ENCODE data around the gene EEF1A2.

The EEF1A2 gene

DNA sequence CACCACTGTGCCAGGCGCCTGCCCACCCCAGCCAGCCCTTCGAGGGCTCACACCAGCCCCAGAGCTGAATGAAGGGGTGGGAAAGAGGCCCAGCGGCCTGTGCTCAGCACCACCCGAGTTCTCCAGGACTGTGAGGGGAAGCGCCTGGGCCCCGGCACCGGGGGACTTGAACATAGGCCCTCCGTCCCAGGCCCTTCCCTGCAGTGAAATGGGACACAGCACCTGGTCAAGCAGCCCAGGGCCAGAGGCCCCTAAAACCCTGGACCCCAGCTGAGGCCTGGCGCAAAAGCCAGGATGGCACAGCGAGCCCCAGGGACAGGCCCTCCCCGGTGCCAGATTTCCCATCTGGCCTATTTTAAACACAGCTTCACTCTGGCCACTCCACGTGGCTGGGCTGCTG is 30.5 kb downstream of the EEF1A2 start:
- TF ChIP-seq HDGF (IDR thresholded peaks at IDR 0.05; ENCODE audit: borderline replicate concordance), result no peak
- TF ChIP-seq SUZ12 (IDR thresholded peaks at IDR 0.05), result no peak
- no peak for TF ChIP-seq ZNF384 (IDR thresholded peaks at IDR 0.05)
- no peak for TF ChIP-seq FOXA1 (IDR thresholded peaks at IDR 0.05)
- no peak for TF ChIP-seq NFRKB (IDR thresholded peaks at IDR 0.05)
- no peak for TF ChIP-seq ARNT (IDR thresholded peaks at IDR 0.05)
- TF ChIP-seq FOXK2 (IDR thresholded peaks at IDR 0.05), result no peak
- TF ChIP-seq TARDBP (IDR thresholded peaks at IDR 0.05), result no peak
- TF ChIP-seq SP1 (IDR thresholded peaks at IDR 0.05), result no peak
- no peak for TF ChIP-seq CTBP1 (IDR thresholded peaks at IDR 0.05; ENCODE audit: borderline replicate concordance)
- TF ChIP-seq, protein P1, sequence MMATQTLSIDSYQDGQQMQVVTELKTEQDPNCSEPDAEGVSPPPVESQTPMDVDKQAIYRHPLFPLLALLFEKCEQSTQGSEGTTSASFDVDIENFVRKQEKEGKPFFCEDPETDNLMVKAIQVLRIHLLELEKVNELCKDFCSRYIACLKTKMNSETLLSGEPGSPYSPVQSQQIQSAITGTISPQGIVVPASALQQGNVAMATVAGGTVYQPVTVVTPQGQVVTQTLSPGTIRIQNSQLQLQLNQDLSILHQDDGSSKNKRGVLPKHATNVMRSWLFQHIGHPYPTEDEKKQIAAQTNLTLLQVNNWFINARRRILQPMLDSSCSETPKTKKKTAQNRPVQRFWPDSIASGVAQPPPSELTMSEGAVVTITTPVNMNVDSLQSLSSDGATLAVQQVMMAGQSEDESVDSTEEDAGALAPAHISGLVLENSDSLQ (IDR thresholded peaks at IDR 0.05), result no peak
- no peak for TF ChIP-seq BHLHE40 (IDR thresholded peaks at IDR 0.05; ENCODE audit: borderline replicate concordance)
- TF ChIP-seq FOXM1 (IDR thresholded peaks at IDR 0.05; ENCODE audit: borderline replicate concordance), result no peak
- no peak for TF ChIP-seq ELF4 (IDR thresholded peaks at IDR 0.05)
- TF ChIP-seq L3MBTL2 (conservative IDR thresholded peaks at IDR 0.05), result no peak
- no peak for TF ChIP-seq LEF1 (IDR thresholded peaks at IDR 0.05; ENCODE audit: borderline replicate concordance)
- ChIA-PET CTCF (no interaction called here), POLR2A (interaction anchor here (0.9 kb wide), 1 partner anchor 53 kb away, joined by 4 read pairs; the partner anchor contains the start of gene PPDPF)
- no peak for DNase-seq (ENCODE audit: extremely low spot score)

DNA sequence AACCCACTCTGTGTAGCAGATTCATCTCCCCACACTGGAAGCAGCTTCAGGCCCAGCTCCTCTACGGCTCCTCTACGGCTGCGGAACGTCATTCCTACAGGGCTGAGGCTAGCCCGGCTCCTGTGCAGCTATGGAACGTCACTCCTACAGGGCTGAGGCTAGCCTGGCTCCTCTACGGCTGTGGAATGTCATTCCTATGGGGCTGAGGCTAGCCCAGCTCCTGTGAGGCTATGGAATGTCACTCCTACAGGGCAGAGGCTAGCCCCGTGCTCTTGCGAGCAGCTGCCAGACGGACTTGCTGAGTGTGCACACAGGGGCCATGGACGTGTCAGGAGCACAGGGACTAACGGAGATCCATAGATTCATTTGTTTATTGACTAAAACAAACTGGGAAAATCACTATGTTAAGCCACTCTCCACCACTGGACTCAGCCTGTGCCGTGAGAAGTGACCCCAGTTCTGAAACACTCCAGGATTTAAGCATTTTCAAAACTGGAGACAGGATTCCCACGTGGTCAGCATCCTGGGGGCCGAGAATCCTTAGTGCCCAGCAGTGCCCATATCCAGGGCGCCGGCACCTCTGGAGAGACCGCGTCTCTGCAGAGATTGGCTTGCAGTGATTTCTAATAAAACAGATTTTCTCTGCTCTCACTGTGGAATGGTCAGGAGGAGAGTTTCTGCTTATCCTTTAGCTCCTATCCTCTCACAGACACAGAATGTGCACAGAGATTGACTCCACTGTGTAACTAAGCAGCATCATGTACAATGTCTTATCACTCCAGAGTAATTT is 31.4 kb downstream of the EEF1A2 start:
- ChIA-PET POLR2A (no interaction called here), CTCF (interaction anchor here (1.2 kb wide), 1 partner anchor 53 kb away, joined by 4 read pairs; the partner anchor contains the start of gene PPDPF)
- no peak for DNase-seq (ENCODE audit: extremely low spot score)
- TF ChIP-seq LEF1 (IDR thresholded peaks at IDR 0.05; ENCODE audit: borderline replicate concordance) (no peak), L3MBTL2 (conservative IDR thresholded peaks at IDR 0.05) (no peak), SP1 (IDR thresholded peaks at IDR 0.05) (no peak), SUZ12 (IDR thresholded peaks at IDR 0.05) (no peak), BHLHE40 (IDR thresholded peaks at IDR 0.05; ENCODE audit: borderline replicate concordance) (no peak), FOXM1 (IDR thresholded peaks at IDR 0.05; ENCODE audit: borderline replicate concordance) (no peak), NFRKB (IDR thresholded peaks at IDR 0.05) (no peak)
- TF ChIP-seq, protein P1 (IDR thresholded peaks at IDR 0.05), result no peak

DNA sequence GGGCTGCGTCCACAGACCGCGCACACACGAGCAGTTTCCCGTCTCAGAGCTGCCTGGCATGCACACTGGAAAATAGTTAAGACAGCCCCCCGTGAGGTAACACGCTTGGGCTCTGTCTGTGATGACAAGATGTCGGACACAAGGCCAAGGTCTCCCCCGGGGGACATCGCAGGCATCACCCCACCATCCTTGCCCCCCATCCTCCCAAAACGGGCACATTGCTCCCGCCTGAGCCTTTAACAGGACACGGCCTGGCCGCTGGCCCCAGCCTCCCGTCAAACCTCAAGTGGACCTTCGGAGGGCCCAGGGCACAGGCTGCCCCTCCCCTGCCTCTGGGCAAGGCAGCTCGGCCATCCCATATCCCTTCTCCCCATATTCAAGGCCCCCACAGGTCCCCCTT is 32.0 kb downstream of the EEF1A2 start:
- DNase-seq (ENCODE audit: extremely low spot score), result no peak
- CTCF ChIA-PET, result interaction anchor here (1.2 kb wide), 1 partner anchor 54 kb away, joined by 4 read pairs; the partner anchor contains the start of gene PPDPF
- TF ChIP-seq, protein P1 (IDR thresholded peaks at IDR 0.05), result no peak
- TF ChIP-seq ELF4 (IDR thresholded peaks at IDR 0.05) (no peak), NFRKB (IDR thresholded peaks at IDR 0.05) (no peak), BHLHE40 (IDR thresholded peaks at IDR 0.05; ENCODE audit: borderline replicate concordance) (no peak), LEF1 (IDR thresholded peaks at IDR 0.05; ENCODE audit: borderline replicate concordance) (no peak), FOXK2 (IDR thresholded peaks at IDR 0.05) (no peak), SUZ12 (IDR thresholded peaks at IDR 0.05) (no peak), L3MBTL2 (conservative IDR thresholded peaks at IDR 0.05) (no peak), CTBP1 (IDR thresholded peaks at IDR 0.05; ENCODE audit: borderline replicate concordance) (no peak), ARNT (IDR thresholded peaks at IDR 0.05) (no peak), ZNF384 (IDR thresholded peaks at IDR 0.05) (no peak), FOXM1 (IDR thresholded peaks at IDR 0.05; ENCODE audit: borderline replicate concordance) (no peak), SP1 (IDR thresholded peaks at IDR 0.05) (no peak), HDGF (IDR thresholded peaks at IDR 0.05; ENCODE audit: borderline replicate concordance) (no peak), TARDBP (IDR thresholded peaks at IDR 0.05) (no peak)
- POLR2A ChIA-PET, result no interaction called here

DNA sequence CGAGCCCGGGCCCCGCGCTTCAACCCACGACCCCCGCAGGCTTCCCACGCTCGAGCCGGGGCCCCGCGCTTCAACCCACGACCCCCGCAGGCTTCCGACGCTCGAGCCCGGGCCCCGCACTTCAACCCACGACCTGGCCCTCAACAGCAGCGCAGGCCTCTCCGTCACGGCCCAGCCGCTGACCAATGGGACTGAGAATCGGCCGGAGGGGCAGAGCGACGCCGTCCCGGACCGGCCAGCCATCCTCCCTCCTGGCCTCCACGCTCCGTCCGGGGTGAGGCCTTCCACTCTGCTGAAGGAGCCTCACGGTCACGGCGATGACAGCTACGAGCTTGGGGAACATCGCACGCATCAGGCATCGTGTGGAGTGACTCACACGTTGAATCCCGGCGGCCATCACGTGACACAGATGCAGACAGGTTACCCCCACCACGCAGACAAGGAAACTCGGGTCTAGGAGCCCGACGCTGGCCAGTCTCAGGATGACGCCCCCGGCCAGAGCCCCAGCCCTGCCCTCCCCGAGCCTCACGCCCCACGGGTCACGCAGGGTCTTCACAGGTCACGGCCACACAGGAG is 32.5 kb downstream of the EEF1A2 start:
- no peak for DNase-seq (ENCODE audit: extremely low spot score)
- TF ChIP-seq L3MBTL2 (conservative IDR thresholded peaks at IDR 0.05) (no peak), ELF4 (IDR thresholded peaks at IDR 0.05) (no peak), NFRKB (IDR thresholded peaks at IDR 0.05) (no peak), CTBP1 (IDR thresholded peaks at IDR 0.05; ENCODE audit: borderline replicate concordance) (no peak), ZNF384 (IDR thresholded peaks at IDR 0.05) (no peak), TARDBP (IDR thresholded peaks at IDR 0.05) (no peak), BHLHE40 (IDR thresholded peaks at IDR 0.05; ENCODE audit: borderline replicate concordance) (no peak), FOXK2 (IDR thresholded peaks at IDR 0.05) (no peak), SP1 (IDR thresholded peaks at IDR 0.05) (no peak), LEF1 (IDR thresholded peaks at IDR 0.05; ENCODE audit: borderline replicate concordance) (no peak), FOXM1 (IDR thresholded peaks at IDR 0.05; ENCODE audit: borderline replicate concordance) (no peak), ARNT (IDR thresholded peaks at IDR 0.05) (no peak), FOXA1 (IDR thresholded peaks at IDR 0.05) (no peak), SUZ12 (IDR thresholded peaks at IDR 0.05) (no peak)
- POLR2A ChIA-PET, result no interaction called here
- CTCF ChIA-PET, result no interaction called here

DNA sequence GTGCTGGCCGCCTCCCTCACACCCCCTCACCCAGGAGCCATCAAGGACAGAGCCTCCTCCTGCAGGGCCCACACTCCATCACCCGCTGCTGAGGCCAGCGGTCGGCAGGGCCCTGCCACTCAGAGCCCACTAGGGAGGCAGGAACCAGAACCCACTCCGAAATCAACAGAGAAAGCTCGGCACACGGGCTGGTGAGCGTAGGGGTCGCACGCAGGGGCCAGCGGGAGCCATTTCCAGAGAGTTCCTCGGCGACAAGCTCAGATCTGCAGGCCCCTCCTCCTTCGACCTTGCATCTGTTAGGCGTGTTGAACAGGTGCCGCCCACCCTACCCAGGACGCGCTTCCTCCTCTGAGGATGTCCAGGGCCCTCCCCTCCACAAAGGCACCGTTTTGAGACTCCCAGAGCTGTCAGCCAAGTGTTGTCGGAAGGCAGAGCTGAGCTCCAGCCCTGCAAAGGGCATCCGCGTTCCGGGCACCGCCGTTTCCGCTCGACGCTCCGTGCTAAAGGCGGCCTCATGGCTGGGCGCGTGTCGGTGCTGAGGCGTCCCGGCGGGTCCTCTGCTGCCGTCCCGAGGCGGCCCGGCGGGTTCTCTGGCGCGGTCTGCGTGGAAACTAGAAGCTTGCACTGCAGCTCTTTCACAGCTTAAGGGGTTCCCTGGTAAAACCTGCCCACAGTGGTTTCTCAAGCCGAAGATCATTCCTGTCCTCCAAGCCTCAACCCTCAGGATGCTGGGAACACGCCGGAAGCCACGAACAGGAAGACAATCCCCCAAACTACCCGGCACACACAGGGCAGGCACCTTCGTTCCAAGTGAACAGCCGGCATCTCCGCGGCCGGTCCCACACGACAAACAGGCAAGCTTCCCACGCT is 33.3 kb downstream of the EEF1A2 start:
- CTCF ChIA-PET, result interaction anchor here (0.9 kb wide), 1 partner anchor 31 kb away, joined by 3 read pairs; no protein-coding TSS in a partner anchor
- POLR2A ChIA-PET, result no interaction called here
- TF ChIP-seq, protein P1 (IDR thresholded peaks at IDR 0.05), result no peak
- no peak for TF ChIP-seq ARNT (IDR thresholded peaks at IDR 0.05)
- TF ChIP-seq HDGF (IDR thresholded peaks at IDR 0.05; ENCODE audit: borderline replicate concordance), result no peak
- TF ChIP-seq LEF1 (IDR thresholded peaks at IDR 0.05; ENCODE audit: borderline replicate concordance), result no peak
- TF ChIP-seq NFRKB (IDR thresholded peaks at IDR 0.05), result no peak
- no peak for TF ChIP-seq SUZ12 (IDR thresholded peaks at IDR 0.05)
- TF ChIP-seq TARDBP (IDR thresholded peaks at IDR 0.05), result no peak
- no peak for TF ChIP-seq ELF4 (IDR thresholded peaks at IDR 0.05)
- no peak for TF ChIP-seq SP1 (IDR thresholded peaks at IDR 0.05)
- TF ChIP-seq FOXK2 (IDR thresholded peaks at IDR 0.05), result no peak
- no peak for TF ChIP-seq FOXM1 (IDR thresholded peaks at IDR 0.05; ENCODE audit: borderline replicate concordance)
- TF ChIP-seq L3MBTL2 (conservative IDR thresholded peaks at IDR 0.05), result no peak
- TF ChIP-seq BHLHE40 (IDR thresholded peaks at IDR 0.05; ENCODE audit: borderline replicate concordance), result no peak
- no peak for TF ChIP-seq CTBP1 (IDR thresholded peaks at IDR 0.05; ENCODE audit: borderline replicate concordance)
- no peak for TF ChIP-seq ZNF384 (IDR thresholded peaks at IDR 0.05)
- TF ChIP-seq FOXA1 (IDR thresholded peaks at IDR 0.05), result no peak
- no peak for DNase-seq (ENCODE audit: extremely low spot score)

Measured in HEK293T (cell line).